GM12878 (cell line): ENCODE measurements around the gene DLEC1. TPM values are rescaled to one million over a fixed set of nuclear protein-coding genes. Genes with fewer than 3 reads are reported as not detected.

Experiments used
- ATAC-seq: fragments of 200-7000 bp; cut with Tn5 transposase; 3 replicates; pipeline ENCODE4 v1.9.1; 2020; ENCODE audit warnings: mild to moderate bottlenecking, moderate library complexity
- BruUV-seq: library from RNA; stranded (reverse); fragments of 400-500 nt; replicated peaks from 2 replicates; lab custom pipeline; 2021; lab: Mats Ljungman, UMichigan
- CTCF ChIA-PET: fragments of 300-600 bp; sonication (Branson Sonifier 250); formaldehyde crosslinking; extraction: SDS; loops from one replicate; lab custom pipeline; 2021; ENCODE audit warnings: inconsistent platforms; lab: Yijun Ruan, JAX
- POLR2A ChIA-PET: fragments of 350-600 bp; formaldehyde crosslinking; extraction: SDS; loops from one replicate; lab custom pipeline; 2021; ENCODE audit warnings: inconsistent platforms; lab: Charles Lee
- RAD21 ChIA-PET: fragments of 300-600 bp; sonication (Branson Sonifier 250); formaldehyde crosslinking; loops from one replicate; lab custom pipeline; 2023; ENCODE audit warnings: antibody characterized with exemption; ENCODE audit not compliant: unreplicated experiment; lab: Charles Lee
- SMC1A ChIA-PET: fragments of 300-600 bp; sonication (Branson Sonifier 250); formaldehyde crosslinking; loops from one replicate; lab custom pipeline; 2023; ENCODE audit not compliant: unreplicated experiment, uncharacterized antibody; lab: Charles Lee
- DNase-seq: peaks from one replicate; pipeline ENCODE4 v3.0.0-alpha.2; 2011; ENCODE audit warnings: low read depth, low spot score
- FAIRE-seq: peaks from 3 replicates; lab custom pipeline; 2011; peaks lifted over from hg19 to GRCh38; lab: Jason Lieb, UNC
- H2AFZ ChIP-seq: 2 replicates; pipeline ENCODE4 v1.6.0; 2011; ENCODE audit warnings: low read depth, low read length, control low read depth; ENCODE audit not compliant: control insufficient read depth
- H3K27ac ChIP-seq: 2 replicates; pipeline ENCODE4 v1.5.1; 2011; ENCODE audit warnings: control low read depth; ENCODE audit not compliant: control insufficient read depth, insufficient read depth
- H3K27me3 ChIP-seq, 2 experiments: replicated peaks in 1 of 2; 2 replicates each; pipeline versions ENCODE4 v1.6.0 to v1.6.1; 2011; ENCODE audit warnings: low read length in 1 of 2; ENCODE audit not compliant: control insufficient read depth in 2 of 2, insufficient read depth in 2 of 2
- H3K36me3 ChIP-seq, 2 experiments: 2 replicates each; pipeline ENCODE4 v1.5.1; 2011; ENCODE audit warnings: low read length in 1 of 2; ENCODE audit not compliant: control insufficient read depth in 2 of 2, insufficient read depth in 2 of 2
- H3K4me1 ChIP-seq: 2 replicates; pipeline ENCODE4 v1.6.1; 2011; ENCODE audit warnings: mild to moderate bottlenecking, low read length, moderate library complexity, mixed read lengths; ENCODE audit not compliant: control insufficient read depth, insufficient read depth
- H3K4me2 ChIP-seq: 2 replicates; pipeline ENCODE4 v1.6.0; 2011; ENCODE audit warnings: control low read depth; ENCODE audit not compliant: control insufficient read depth, insufficient read depth
- H3K4me3 ChIP-seq: fragments of 200-600 bp; sonication (generic); 2 replicates; pipeline ENCODE4 v1.5.1; 2016
- H3K79me2 ChIP-seq: 2 replicates; pipeline ENCODE4 v1.6.0; 2011; ENCODE audit warnings: low read length; ENCODE audit not compliant: control insufficient read depth, insufficient read depth
- H3K9ac ChIP-seq: 2 replicates; pipeline ENCODE4 v1.8.0; 2011; ENCODE audit warnings: low read length, control low read depth, mixed read lengths; ENCODE audit not compliant: control insufficient read depth, insufficient read depth
- H3K9me3 ChIP-seq: replicated peaks from 3 replicates; pipeline ENCODE4 v1.5.1; 2011; ENCODE audit warnings: mild to moderate bottlenecking, low read length; ENCODE audit not compliant: control insufficient read depth, insufficient read depth
- H4K20me1 ChIP-seq: 2 replicates; pipeline ENCODE4 v1.6.0; 2011; ENCODE audit not compliant: control insufficient read depth, insufficient read depth
- ATF3 ChIP-seq: IDR thresholded peaks from 2 replicates; pipeline ENCODE4 v1.6.1; 2011; ENCODE audit warnings: low read depth, mild to moderate bottlenecking, low read length, moderate library complexity, borderline replicate concordance; ENCODE audit errors: extremely low read depth
- BCL3 ChIP-seq: IDR thresholded peaks from 2 replicates; pipeline ENCODE4 v1.6.1; 2011; ENCODE audit warnings: borderline replicate concordance, low read depth, mild to moderate bottlenecking, moderate library complexity, low read length; ENCODE audit not compliant: insufficient read depth, poor library complexity, severe bottlenecking
- CREM ChIP-seq: IDR thresholded peaks from 2 replicates; pipeline ENCODE4 v1.6.1; 2014; ENCODE audit warnings: antibody characterized with exemption, low read depth
- FOXM1 ChIP-seq: IDR thresholded peaks from 2 replicates; pipeline ENCODE4 v1.6.1; 2012; ENCODE audit warnings: low read depth, mild to moderate bottlenecking, inconsistent platforms, low read length, moderate library complexity
- HCFC1 ChIP-seq: fragments of 150-350 bp; IDR thresholded peaks from 2 replicates; pipeline ENCODE4 v1.6.1; 2014; ENCODE audit warnings: low read length
- IRF4 ChIP-seq: IDR thresholded peaks from 2 replicates; pipeline ENCODE4 v1.6.1; 2011; ENCODE audit warnings: low read depth, low read length
- MEF2A ChIP-seq: IDR thresholded peaks from 2 replicates; pipeline ENCODE4 v1.6.1; 2011; ENCODE audit warnings: low read depth, mild to moderate bottlenecking, low read length, moderate library complexity; ENCODE audit not compliant: insufficient read depth
- PAX8 ChIP-seq: fragments of 450-650 bp; IDR thresholded peaks from 2 replicates; pipeline ENCODE4 v1.6.1; 2017; ENCODE audit warnings: mild to moderate bottlenecking, moderate library complexity
- POLR2AphosphoS2 ChIP-seq: IDR thresholded peaks from 2 replicates; pipeline ENCODE4 v1.6.1; 2011; ENCODE audit warnings: low read depth, mild to moderate bottlenecking, low read length, improper control_type of control experiment, moderate library complexity
- RAD21 ChIP-seq: IDR thresholded peaks from 2 replicates; pipeline ENCODE4 v1.6.1; 2011; ENCODE audit warnings: mild to moderate bottlenecking, low read depth, low read length, moderate library complexity; ENCODE audit not compliant: insufficient read depth
- SMAD5 ChIP-seq: IDR thresholded peaks from 2 replicates; pipeline ENCODE4 v1.6.1; 2016; ENCODE audit warnings: antibody characterized with exemption, low read depth
- SMC3 ChIP-seq: IDR thresholded peaks from 2 replicates; pipeline ENCODE4 v1.6.1; 2011; ENCODE audit warnings: low read length, improper control_type of control experiment, borderline replicate concordance
- STAT3 ChIP-seq: IDR thresholded peaks from 2 replicates; pipeline ENCODE4 v1.6.1; 2011; ENCODE audit warnings: low read depth, low read length, improper control_type of control experiment
- TARDBP ChIP-seq: IDR thresholded peaks from 2 replicates; pipeline ENCODE4 v1.6.1; 2016; ENCODE audit warnings: borderline replicate concordance
- USF2 ChIP-seq: IDR thresholded peaks from 2 replicates; pipeline ENCODE4 v1.6.1; 2011; ENCODE audit warnings: low read depth, low read length, improper control_type of control experiment, borderline replicate concordance
- YY1 ChIP-seq: IDR thresholded peaks from 2 replicates; pipeline ENCODE4 v1.6.1; 2011; ENCODE audit warnings: low read depth, mild to moderate bottlenecking, low read length
- ZNF384 ChIP-seq: IDR thresholded peaks from 2 replicates; pipeline ENCODE4 v1.6.1; 2012; ENCODE audit warnings: low read depth, mild to moderate bottlenecking, low read length, improper control_type of control experiment, borderline replicate concordance
- WGBS: methylation state at CpG from one replicate; pipeline ENCODE4 v1.1.6; 2016; ENCODE audit warnings: low lambda C conversion rate; ENCODE audit not compliant: insufficient replicate concordance, insufficient coverage; ENCODE audit errors: missing lambda C conversion rate; 5-methylcytosine and 5-hydroxymethylcytosine counted together
- in situ Hi-C: fragments of 300-500 bp; cut with MboI; formaldehyde crosslinking; loops from 9 replicates; pipeline ENCODE4 v1.14.3; 2018; ENCODE audit warnings: mixed read lengths
- intact Hi-C: fragments of 100-400 bp; cut with micrococcal nuclease; formaldehyde crosslinking; loops from one replicate; pipeline ENCODE4 v1.14.2; 2022; ENCODE audit not compliant: unreplicated experiment
- polyA plus RNA-seq, 11 experiments: library from polyadenylated mRNA; depleted of rRNA in 4 of 11; unstranded in 6 of 11; stranded (reverse) in 5 of 11; fragments of >200 nt; fragmentation: Nextera tagmentation in 4 of 11; fragmentation: Illumina TruSeq in 1 of 11; extraction: Ambion mirVana in 4 of 11; extraction: Trizol in 1 of 11; gene quantifications; 1 replicate in 1 of 11; 2 replicates in 10 of 11; pipeline versions ENCODE4 v1.2.1 to v1.2.3, GENCODE V29; 2011 to 2016; ENCODE audit warnings: inconsistent platforms in 2 of 11, missing spikeins in 2 of 11, low read depth in 1 of 11
- total RNA-seq, 4 experiments: library from RNA; depleted of rRNA in 3 of 4; stranded (reverse); fragments of >200 nt in 3 of 4; fragmentation: Illumina TruSeq in 1 of 4; extraction: Trizol in 1 of 4; gene quantifications; 2 replicates each; pipeline versions ENCODE4 v1.2.1 to v1.2.3, GENCODE V29; 2013 to 2021
- TF ChIP-seq, protein P1 (sequence below): IDR thresholded peaks from 2 replicates; pipeline ENCODE4 v1.6.1; 2012; ENCODE audit warnings: low read length, inconsistent platforms

Gene DLEC1
- total and polyA plus RNA-seq, 10 of the 15 experiments (the other 5 are each of a cell fraction or from before 2014, with no cell fraction given) = 0.03 to 0.29 (median 0.07) TPM; not detected in 3

GRCh38 chr3:38031022-38031994 lies 7.7 kb upstream of the DLEC1 start (continued):
- TF ChIP-seq BCL3 (no peak), USF2 (no peak)

GRCh38 chr3:38032328-38032865 lies 6.6 kb upstream of the DLEC1 start:
- H3K4me1 ChIP-seq = no peaks in the 10 kb centered on the region
- ChIA-PET CTCF (no interaction called here), SMC1A (no interaction called here), POLR2A (no interaction called here), RAD21 (no interaction called here)
- H2AFZ ChIP-seq = no peak overlapping the region
- H3K9me3 ChIP-seq = no peaks in the 10 kb centered on the region
- intact Hi-C loops (no loop called here), in situ Hi-C loops (no loop called here)
- no peak for FAIRE-seq
- H3K27ac ChIP-seq = no peak overlapping the region
- 76% methylated on average over 1 of the region's 1 CpG for WGBS
- no peak overlapping the region for H3K4me2 ChIP-seq
- no peak for ATAC-seq
- no TSS peak for BruUV-seq
- no peaks in the 10 kb centered on the region for H3K79me2 ChIP-seq
- no peak overlapping the region for H3K9ac ChIP-seq
- DNase-seq = no peak
- no peaks in the 10 kb centered on the region for H4K20me1 ChIP-seq
- H3K36me3 ChIP-seq = no peaks in the 10 kb centered on the region
- H3K27me3 ChIP-seq = peaks cover 8 to 17% of the 10 kb centered on the region in 2 experiments
- H3K4me3 ChIP-seq = no peak overlapping the region
- TF ChIP-seq ATF3 (no peak), TARDBP (no peak), MEF2A (no peak), STAT3 (no peak), YY1 (no peak), SMC3 (no peak), RAD21 (no peak), SMAD5 (no peak), POLR2AphosphoS2 (no peak), FOXM1 (no peak), PAX8 (no peak), IRF4 (no peak), CREM (no peak), HCFC1 (no peak), ZNF384 (no peak)
- TF ChIP-seq, protein P1, sequence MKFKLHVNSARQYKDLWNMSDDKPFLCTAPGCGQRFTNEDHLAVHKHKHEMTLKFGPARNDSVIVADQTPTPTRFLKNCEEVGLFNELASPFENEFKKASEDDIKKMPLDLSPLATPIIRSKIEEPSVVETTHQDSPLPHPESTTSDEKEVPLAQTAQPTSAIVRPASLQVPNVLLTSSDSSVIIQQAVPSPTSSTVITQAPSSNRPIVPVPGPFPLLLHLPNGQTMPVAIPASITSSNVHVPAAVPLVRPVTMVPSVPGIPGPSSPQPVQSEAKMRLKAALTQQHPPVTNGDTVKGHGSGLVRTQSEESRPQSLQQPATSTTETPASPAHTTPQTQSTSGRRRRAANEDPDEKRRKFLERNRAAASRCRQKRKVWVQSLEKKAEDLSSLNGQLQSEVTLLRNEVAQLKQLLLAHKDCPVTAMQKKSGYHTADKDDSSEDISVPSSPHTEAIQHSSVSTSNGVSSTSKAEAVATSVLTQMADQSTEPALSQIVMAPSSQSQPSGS = no peak
